Kasumi-1 (cell line): Measurements from ENCODE around the gene NARF.

Experiments
- DNase-seq, 2 experiments: peaks; one replicate each; lab custom pipeline; 2025; lab: John Stamatoyannopoulos, UW

NARF gene

GRCh38 chr17:82474223-82475010 is 15.9 kb downstream of the NARF start:
- no peak for DNase-seq

DNA sequence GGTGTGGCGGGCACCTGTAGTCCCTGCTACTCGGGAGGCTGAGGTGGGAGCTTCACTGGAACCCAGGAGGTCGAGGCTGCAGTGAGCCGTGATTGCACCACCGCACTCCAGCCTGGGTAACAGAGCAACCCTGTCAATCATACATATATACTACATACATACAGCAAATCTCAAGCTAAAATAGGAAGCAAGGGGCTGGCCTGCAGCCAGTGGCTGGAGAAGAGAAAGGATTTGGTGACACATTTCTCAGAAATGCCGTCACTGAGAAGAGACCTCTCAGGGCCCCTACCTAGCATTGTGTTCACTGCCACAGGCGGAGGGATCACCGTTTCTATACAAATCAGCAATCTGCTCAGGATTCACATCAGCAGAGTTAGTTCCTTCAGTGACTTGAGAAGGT is 16.9 kb downstream of the NARF start:
- DNase-seq = peak; percentile 40 to 44

DNA sequence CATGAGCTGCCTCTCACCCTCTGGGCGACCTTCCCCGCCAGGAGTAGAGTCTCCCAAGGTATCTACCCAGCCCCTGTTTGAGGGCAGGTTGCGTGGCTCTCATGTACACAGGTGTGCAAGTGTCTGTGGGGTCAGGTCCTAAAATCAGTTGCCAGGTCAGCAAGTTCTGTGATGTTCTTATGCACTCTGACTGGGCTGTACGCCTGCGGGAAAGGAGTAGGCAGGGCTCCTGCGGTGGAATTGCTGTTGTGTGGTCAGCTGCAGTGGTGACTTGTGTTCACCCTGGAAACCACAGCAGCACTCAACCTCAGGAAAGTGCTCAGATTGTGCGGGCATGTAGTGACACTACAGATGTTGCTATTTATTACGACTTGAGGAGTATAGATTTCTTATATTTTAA is 19.4 kb downstream of the NARF start:
- no peak for DNase-seq

DNA sequence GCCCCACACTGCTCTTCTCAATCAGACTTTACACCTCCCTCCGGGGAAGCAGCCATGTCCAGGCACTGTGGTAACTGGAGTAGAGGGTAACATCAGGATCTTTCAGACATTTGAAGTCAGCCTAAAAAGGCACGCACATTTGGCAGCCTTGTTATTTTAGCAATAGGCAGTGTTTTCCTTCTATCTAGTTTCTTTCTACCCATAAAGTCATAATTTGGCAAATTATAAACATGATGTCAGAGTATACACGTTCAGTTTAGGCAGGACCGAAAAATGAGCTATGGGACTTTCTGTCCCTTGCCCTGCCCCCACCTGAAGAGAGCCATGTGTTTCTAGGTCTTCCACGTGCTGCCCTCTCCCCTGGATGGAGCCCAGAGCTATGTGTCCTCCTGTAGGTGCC is 21.1 kb downstream of the NARF start:
- no peak for DNase-seq

- DNase-seq = no peak
Observed at GRCh38 chr17:82480318-82480717, 21.8 kb downstream of the NARF start.

DNA sequence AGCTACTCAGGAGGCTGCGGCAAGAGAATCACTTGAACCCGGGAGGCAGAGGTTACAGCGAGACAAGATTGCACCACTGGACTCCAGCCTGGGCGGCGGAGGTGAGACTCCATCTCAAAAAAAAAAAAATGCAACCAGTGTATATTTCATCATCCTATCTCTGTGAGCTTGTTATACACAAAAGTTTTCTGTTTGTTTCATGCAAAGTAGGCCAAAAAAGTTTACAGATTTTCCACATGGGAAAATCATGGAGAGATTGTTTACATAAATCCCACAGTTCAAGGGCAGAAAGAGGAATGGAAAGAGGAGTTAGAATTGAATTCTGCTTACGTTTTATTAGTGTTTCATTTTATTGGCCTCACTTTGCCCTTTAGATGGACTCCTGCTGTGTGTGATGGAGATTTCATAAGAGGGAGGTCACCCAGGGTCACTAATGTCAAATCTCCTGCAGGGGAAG is 24.7 kb downstream of the NARF start:
- DNase-seq = no peak

- DNase-seq = no peak
Observed at GRCh38 chr17:82483836-82484235, 25.3 kb downstream of the NARF start.

DNA sequence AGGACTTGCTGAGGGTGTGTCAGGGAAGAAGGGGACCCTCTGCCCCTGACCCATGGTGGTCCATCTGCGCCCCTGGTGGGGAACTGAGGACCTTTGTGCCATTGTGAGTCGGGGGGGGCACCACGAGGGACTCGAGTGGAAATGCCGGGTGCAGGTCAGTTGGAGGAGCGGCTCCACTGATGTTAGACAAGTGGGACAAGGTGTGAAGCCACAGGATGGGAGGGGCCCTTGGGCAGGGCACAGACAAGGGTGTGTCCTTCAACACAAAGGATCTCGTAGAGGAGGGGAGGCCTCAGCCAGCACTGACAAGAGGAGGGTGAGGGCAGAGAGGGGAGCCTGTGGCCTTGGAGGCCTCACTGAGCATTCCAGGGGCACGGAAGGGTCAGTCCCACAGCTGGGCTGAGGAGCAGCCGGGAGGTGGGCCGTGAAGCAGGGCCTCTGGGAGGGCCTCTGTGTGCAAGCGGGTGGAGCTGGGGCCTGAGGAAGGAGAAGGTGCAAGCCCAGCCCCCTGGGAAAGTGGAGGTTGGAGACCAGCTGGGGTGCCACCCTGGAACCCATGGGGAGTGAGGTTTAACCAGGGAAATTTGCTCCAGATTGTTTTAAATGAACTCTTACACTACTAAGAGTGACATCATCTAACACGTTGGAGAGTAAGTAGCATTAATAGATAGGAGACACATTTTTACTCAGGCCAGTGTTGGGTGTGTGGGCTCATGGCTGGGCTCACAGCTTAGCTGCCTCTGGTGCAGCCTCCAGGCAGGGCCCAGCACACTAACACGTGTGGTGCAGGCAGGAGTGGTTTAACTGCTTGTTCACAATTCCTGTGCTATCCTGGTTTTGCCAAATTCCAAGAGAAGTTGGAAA is 27.9 kb downstream of the NARF start:
- DNase-seq = no peak

- DNase-seq = no peak
Observed at GRCh38 chr17:82487910-82488309, 29.4 kb downstream of the NARF start.

DNA sequence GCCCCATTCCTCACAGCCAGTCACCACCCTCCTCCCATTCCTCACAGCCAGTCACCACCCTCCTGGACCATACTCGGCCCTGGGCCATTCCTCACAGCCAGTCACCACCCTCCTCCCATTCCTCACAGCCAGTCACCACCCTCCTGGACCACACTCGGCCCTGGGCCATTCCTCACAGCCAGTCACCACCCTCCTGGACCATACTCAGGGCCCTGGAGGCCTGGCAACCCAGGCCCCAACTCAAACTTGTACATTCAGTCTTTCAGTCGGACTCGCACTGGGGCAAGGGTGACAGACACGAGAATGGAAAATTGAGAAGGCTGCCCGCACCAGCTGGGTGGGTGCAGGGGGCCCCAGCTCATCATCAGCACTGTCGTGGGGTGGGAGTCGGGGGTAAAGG is 30.6 kb downstream of the NARF start:
- DNase-seq = no peak

DNA sequence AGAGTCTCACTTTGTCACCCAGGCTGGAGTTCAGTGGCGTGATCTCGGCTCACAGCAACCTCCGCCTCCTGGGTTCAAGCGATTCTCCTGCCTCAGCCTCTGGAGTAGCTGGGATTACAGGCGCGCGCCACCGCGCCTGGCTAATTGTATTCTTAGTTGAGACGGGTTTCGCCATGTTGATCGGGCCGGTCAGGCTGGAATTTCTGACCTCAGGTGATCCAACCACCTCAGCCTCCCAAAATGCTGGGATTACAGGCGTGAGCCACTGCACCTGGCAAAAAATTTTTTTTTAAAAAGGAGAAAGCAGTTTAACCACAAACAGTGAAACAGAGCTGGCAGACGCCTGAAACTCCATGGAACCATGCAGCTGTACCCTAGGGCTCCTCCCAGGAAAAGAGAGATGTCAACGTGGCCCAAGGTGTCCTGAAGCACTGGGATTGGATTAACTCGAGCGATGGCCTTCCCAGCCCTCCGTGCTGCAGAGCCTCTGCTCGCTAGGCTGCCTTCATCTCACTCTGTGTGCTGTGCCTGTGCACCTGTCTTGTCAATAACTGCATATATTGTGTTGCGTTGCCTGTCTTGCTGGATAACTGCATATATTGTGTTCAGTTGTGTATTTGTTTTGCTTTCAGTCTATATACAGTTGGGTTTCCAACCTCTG is 31.4 kb downstream of the NARF start:
- DNase-seq = no peak

DNA sequence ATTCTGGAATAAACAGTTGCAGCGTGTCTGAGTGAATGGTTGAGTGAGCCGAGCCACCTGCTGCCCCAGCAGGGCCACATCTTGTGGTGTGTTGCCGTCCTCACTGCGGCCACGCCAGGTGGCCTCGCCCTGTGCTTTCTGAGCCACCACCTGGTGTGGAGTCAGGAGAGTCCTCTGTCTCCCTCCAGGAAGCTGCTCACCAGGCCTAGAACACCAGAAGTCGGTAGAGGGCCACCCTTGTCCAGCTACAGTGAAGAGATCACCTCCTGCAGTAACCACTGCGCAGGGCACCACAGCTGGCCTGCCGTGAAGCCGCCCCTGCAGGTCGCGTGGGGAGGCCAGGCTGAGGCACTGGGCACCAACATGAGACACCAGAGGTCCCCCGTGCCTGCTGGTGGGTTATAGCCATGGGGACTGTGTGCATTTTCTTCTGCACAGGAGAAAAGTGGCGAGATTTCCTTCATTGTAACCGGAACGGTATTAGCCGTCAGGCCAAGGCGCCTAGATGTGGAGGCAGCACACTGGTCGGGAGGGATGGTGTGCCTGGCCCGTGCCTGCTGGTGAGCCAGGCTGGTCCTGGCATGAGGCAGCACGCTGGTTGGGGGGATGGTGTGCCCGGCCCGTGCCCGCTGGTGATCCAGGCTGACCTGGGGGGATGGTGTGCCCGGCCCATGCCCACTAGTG is 32.1 kb downstream of the NARF start:
- DNase-seq = no peak

DNA sequence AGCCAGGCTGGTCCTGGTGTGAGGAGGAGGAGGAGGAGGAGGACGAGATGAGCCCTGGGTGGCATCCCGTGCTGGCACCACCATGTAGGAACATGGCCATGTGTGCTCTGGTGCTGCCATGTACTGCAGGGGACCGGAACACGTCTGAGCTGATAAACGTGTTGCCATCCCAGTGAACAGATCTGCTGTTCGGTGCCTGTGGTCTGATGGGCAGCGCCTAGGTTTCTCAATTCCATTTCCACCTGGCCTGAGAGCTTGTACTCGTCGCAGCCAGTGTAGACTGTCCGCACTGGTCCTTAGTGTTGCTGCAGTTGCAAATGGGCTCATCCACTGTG is 32.6 kb downstream of the NARF start:
- DNase-seq = no peak

- no peak for DNase-seq
Observed at GRCh38 chr17:82491533-82491932, 33.0 kb downstream of the NARF start.

DNA sequence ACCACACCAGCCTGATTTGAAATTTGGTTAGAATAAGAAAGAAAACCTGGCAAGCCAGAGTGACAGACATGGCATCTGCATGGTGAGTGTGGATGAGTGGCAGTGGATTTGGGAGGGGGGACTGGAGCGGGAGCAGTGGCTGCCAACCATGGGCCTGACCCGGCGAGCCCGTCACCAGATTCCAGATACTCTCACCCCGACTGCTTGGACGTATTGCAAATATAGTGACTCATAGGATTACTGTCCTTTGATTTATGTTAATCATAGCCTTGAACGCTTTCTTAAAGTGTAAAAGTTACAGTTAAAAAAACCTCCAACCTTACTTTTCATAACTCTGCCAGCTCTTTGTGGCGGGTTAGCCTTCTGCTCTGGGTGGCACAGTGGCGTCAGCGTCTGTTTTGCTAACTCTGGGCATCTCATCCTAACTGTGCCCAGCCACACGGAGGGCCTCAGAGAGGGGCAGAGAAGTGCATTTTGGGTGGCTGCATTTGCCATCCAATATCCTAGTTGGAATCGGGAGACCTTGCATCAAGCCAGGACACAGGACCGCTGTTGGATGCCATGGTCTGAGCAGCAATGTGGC is 34.2 kb downstream of the NARF start:
- no peak for DNase-seq

GRCh38 chr17:82493226-82493781 is 34.8 kb downstream of the NARF start:
- DNase-seq = no peak

- peak; percentile 98 for DNase-seq
Observed at GRCh38 chr17:82494236-82495055, 35.9 kb downstream of the NARF start.

- no peak for DNase-seq
Observed at GRCh38 chr17:82495844-82496528, 37.4 kb downstream of the NARF start.

DNA sequence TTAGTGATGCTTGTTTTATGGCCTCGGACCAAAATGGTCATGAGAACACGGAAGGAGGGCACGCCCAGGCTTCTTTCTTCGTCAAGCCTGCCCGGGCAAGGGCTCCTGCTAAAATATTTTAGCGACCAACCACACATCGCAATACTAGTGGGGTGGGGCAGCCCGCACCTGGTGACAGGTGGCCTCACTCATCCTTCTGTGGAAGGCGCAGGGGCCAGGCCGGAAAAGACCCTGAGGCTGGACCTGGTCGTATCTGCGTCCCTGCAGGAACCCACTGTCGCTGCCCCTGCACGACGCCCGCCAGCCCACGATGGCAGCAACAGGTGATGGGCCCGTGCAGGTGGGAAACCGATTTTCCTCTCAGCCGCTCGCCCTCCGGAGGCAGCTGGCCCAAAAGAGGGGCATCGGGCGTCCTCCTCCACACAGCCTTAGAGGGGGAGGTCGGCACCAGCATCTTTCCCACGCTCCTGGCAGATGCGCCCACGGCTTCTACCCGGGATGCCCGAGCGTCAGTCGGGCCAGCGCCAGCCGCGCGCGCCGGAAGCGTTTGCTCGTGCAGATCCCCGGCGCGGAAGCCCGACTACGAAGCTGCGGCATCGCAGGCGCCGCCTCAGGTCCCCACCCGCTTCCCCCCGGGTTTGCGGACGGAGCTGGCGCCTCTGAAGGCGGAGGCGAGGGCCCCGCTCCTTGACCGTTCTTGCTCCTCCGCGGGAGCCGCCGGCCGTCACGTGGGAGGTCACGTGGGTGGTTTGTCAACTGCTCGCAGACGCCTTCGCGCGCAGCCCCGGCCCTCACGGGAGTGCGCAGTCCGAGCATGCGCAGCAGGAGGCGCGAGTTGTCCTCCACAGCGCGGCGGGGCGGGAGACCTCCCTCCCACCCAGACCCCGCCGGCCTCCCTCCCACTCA is 38.2 kb downstream of the NARF start:
- DNase-seq = peak; percentile 90 to 92
